ENCODE data around the gene ALG1. TPM values are rescaled to one million over a fixed set of nuclear protein-coding genes. Genes with fewer than 3 reads are reported as not detected.

The ALG1 gene
- total and polyA plus RNA-seq, 2 of the 13 experiments (the other 11 are each of a cell fraction or from before 2014, with no cell fraction given) = 43.3 to 75.6 TPM

DNA sequence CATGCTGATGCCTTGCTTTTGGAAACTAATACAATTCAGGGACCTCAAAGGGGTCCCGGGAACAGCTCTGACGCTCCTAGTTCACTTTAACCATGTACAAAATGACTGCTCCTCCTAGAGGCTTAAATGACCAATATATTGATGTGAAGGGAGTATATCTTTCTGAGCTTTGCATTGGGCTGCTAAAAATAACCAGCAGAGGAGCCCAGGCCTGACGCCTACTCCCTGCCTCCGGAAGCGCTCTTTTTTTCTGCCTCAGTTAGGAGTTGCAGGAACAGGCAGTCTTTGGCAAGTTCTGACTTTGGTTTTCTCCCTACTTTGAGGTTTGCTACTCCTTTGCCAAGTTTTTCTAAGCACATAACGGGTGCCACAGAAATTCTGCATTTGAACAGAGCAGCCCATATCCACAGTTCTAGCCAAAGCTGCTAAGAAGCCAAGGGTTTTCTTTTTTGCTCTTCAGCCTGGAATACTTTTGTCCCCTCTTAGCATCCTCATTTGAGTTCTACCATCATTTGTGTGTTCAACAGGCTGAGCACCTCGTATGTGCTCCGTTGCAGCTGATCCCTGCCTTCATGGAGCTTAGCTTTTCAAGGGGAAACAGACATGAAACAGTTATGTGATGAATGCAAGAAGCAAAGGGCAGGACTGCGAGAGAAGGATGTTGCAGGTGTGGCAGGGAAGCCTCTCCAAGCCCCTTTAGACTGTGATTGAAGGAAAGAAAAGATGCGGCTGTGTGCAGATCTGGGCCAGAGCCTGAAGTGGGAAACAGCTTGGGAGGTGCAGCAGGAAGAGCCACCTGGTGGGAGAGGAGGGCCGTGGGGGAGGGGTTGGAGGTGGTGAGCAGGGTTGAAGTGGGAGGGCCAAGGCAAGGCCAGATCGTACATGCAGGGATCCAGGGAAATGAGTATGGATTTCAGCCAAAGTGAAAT, 35.2 kb upstream of the ALG1 start (continued):
- TF ChIP-seq, protein P1, sequence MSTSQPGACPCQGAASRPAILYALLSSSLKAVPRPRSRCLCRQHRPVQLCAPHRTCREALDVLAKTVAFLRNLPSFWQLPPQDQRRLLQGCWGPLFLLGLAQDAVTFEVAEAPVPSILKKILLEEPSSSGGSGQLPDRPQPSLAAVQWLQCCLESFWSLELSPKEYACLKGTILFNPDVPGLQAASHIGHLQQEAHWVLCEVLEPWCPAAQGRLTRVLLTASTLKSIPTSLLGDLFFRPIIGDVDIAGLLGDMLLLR (CRISPR knock-in tag; IDR thresholded peaks at IDR 0.05) = no peak
- TF ChIP-seq ZNF382 (CRISPR knock-in tag; IDR thresholded peaks at IDR 0.05; ENCODE audit: borderline replicate concordance) (no peak), ZNF451 (CRISPR knock-in tag; IDR thresholded peaks at IDR 0.05) (no peak), CBX1 (IDR thresholded peaks at IDR 0.05; ENCODE audit: low read depth) (peak; percentile 34), TAF1 (CRISPR knock-in tag; IDR thresholded peaks at IDR 0.05) (no peak; the same call in 1 of the 2 replicates), ZNF839 (CRISPR knock-in tag; IDR thresholded peaks at IDR 0.05; ENCODE audit: borderline replicate concordance) (0 out of 2 replicates have a peak, but pooled peaks have one; percentile 2), TEAD3 (CRISPR knock-in tag; optimal IDR thresholded peaks at IDR 0.05; ENCODE audit: borderline replicate concordance) (no peak), ZNF572 (CRISPR knock-in tag; IDR thresholded peaks at IDR 0.05) (peak; percentile 92), ZNF567 (CRISPR knock-in tag; IDR thresholded peaks at IDR 0.05; ENCODE audit: borderline replicate concordance) (0 out of 2 replicates have a peak, but pooled peaks have one; percentile 31), CENPT (CRISPR knock-in tag; IDR thresholded peaks at IDR 0.05; ENCODE audit: low read depth) (no peak), NR2F6 (IDR thresholded peaks at IDR 0.05) (0 out of 2 replicates have a peak, but pooled peaks have one; percentile 5), NR2F6 (CRISPR knock-in tag; IDR thresholded peaks at IDR 0.05) (peak; percentile 34; the same call in 1 of the 2 replicates), JUND (CRISPR knock-in tag; IDR thresholded peaks at IDR 0.05) (peak; percentile 34; the same call in 1 of the 2 replicates), ZNF615 (CRISPR knock-in tag; IDR thresholded peaks at IDR 0.05; ENCODE audit: borderline replicate concordance) (no peak), RELA (CRISPR knock-in tag; IDR thresholded peaks at IDR 0.05) (0 out of 2 replicates have a peak, but pooled peaks have one; percentile 67), FOXO1 (CRISPR knock-in tag; IDR thresholded peaks at IDR 0.05) (no peak), ZSCAN21 (CRISPR knock-in tag; IDR thresholded peaks at IDR 0.05; ENCODE audit: borderline replicate concordance) (0 out of 2 replicates have a peak, but pooled peaks have one; percentile 33), ZNF766 (CRISPR knock-in tag; IDR thresholded peaks at IDR 0.05; ENCODE audit: borderline replicate concordance) (0 out of 2 replicates have a peak, but pooled peaks have one; percentile 38), ZNF772 (CRISPR knock-in tag; IDR thresholded peaks at IDR 0.05) (peak; percentile 27; the same call in 1 of the 2 replicates)
- TF ChIP-seq, protein P2, sequence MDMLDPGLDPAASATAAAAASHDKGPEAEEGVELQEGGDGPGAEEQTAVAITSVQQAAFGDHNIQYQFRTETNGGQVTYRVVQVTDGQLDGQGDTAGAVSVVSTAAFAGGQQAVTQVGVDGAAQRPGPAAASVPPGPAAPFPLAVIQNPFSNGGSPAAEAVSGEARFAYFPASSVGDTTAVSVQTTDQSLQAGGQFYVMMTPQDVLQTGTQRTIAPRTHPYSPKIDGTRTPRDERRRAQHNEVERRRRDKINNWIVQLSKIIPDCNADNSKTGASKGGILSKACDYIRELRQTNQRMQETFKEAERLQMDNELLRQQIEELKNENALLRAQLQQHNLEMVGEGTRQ (IDR thresholded peaks at IDR 0.05; ENCODE audit: low read depth, low read length) = 0 out of 2 replicates have a peak, but pooled peaks have one; percentile 9
- TF ChIP-seq, protein P2 (CRISPR knock-in tag; IDR thresholded peaks at IDR 0.05; ENCODE audit: borderline replicate concordance) = no peak
- TF ChIP-seq, protein P3, sequence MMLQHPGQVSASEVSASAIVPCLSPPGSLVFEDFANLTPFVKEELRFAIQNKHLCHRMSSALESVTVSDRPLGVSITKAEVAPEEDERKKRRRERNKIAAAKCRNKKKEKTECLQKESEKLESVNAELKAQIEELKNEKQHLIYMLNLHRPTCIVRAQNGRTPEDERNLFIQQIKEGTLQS (CRISPR knock-in tag; IDR thresholded peaks at IDR 0.05) = 0 out of 2 replicates have a peak, but pooled peaks have one; percentile 19
- TF ChIP-seq, protein P4, sequence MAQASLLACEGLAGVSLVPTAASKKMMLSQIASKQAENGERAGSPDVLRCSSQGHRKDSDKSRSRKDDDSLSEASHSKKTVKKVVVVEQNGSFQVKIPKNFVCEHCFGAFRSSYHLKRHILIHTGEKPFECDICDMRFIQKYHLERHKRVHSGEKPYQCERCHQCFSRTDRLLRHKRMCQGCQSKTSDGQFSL (CRISPR knock-in tag; IDR thresholded peaks at IDR 0.05) = no peak
- TF ChIP-seq, protein P5, sequence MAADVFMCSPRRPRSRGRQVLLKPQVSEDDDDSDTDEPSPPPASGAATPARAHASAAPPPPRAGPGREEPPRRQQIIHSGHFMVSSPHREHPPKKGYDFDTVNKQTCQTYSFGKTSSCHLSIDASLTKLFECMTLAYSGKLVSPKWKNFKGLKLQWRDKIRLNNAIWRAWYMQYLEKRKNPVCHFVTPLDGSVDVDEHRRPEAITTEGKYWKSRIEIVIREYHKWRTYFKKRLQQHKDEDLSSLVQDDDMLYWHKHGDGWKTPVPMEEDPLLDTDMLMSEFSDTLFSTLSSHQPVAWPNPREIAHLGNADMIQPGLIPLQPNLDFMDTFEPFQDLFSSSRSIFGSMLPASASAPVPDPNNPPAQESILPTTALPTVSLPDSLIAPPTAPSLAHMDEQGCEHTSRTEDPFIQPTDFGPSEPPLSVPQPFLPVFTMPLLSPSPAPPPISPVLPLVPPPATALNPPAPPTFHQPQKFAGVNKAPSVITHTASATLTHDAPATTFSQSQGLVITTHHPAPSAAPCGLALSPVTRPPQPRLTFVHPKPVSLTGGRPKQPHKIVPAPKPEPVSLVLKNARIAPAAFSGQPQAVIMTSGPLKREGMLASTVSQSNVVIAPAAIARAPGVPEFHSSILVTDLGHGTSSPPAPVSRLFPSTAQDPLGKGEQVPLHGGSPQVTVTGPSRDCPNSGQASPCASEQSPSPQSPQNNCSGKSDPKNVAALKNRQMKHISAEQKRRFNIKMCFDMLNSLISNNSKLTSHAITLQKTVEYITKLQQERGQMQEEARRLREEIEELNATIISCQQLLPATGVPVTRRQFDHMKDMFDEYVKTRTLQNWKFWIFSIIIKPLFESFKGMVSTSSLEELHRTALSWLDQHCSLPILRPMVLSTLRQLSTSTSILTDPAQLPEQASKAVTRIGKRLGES (CRISPR knock-in tag; IDR thresholded peaks at IDR 0.05; ENCODE audit: borderline replicate concordance) = no peak
